ENCODE data around the gene KIAA1671.
A peak's percentile ranks its signal among the peaks of the same experiment; 100 is the strongest.
"Not testable (repeated sequence)": the region's sequence is repeated elsewhere in the genome, so short reads cannot be mapped to it uniquely, and the experiment has no call there.

Gene KIAA1671

DNA sequence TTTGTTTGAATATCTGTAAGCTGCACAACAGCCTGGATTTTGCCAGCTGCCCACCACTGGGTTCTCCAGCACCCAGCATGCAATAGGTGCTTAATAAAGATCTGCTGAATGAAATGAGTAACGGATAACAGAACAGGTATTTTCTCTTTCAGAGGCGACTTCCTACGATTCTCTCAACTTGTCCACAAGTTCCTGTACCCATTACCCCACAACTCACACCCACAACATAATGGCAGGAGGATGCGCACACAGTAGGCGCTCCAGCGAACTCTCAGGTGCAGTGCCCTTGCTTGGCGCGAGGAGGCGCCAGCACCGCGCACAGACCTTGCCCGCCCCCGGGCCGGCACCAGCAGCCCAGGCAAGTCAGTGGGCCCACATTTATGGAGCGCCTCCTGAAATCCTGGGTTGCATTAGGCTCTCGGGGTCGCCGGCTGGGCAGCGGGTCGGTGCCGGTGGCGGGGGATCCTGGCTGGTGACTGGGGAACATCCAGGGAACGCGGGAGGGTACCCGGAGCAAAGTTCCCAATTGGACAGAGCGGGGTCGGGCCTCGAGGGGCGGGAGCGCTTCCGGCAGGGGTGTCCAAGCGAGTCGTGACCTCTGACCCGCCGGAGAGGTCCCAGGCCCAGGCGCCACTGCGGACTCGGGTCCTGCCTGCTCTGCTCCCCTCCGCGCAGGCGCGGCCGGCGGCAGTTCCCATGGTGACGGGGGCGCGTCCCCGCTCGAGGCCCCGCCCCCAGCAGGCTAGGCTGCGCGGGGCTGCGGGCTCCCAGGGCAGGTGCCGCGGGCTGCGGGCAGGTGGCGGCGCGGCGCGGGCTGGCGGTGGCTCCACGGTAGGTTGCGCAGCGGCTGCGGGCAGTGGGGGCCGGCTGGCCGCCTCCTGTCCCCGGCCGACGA is at the start of gene KIAA1671:
KIAA1671 (plus strand) TSS at position 775 of the 895 bp plus-strand sequence. CDS start 75,284 bp downstream, outside the sequence.
- peak; percentile 68 to 82 (median 76) for DNase-seq (ENCODE audit: low read depth in 3 of 3)

DNA sequence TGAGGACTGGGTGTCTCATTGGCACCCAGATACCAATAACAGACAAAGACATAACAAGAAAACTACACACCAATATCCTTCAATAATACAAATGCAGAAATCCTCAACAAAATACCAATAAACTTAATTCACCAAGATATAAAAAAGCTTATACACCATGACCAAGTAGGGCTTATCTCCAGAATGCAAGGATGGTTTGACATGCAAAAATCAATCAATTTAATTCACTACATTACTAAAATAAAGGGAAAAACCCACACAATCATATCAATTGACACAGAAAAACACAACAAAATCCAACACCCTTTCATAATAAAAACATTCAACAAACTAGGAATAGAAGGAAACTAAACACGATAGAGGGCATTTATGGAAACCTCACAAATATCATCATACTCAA is 46.6 kb upstream of the KIAA1671 start:
- DNase-seq (ENCODE audit: low read depth in 3 of 3) = no peak

DNA sequence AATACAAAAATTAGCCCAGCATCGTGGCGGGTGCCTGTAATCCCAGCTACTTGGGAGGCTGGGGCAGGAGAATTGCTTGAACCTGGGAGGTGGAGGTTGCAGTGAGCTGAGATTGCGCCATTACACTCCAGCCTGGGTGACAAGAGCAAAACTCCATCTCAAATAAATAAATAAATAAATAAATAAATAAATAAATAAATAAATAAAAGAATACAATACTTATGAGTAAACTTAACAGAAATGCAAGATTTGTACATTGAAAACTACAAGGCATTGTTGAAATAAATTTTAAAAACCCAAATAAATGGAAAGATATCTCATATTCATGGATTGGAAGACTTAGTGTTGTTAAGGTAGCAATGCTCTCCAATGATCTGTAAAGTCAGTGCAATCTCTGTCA is 45.4 kb upstream of the KIAA1671 start:
- not testable (repeated sequence) for DNase-seq (ENCODE audit: low read depth in 3 of 3)

DNA sequence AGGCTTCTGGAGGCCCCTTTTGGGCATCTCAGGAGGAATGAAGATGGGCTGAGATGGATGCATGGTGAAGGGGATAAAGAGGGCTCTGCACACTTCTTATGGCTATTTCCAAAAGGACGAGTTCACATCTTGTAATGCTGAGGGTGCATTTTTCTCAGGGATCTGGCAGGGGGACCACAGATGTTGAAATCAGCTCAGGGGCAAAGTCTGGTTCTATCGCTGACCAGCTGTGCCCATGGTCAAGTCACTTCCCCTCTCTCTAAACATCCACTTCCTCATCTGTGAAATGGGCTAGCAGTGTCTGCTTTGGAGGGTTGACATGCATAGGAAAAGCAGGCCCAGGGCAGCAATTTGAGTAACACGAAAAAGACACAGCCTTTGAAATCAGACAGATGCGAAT is 32.5 kb upstream of the KIAA1671 start:
- no peak for DNase-seq (ENCODE audit: low read depth in 3 of 3)

DNA sequence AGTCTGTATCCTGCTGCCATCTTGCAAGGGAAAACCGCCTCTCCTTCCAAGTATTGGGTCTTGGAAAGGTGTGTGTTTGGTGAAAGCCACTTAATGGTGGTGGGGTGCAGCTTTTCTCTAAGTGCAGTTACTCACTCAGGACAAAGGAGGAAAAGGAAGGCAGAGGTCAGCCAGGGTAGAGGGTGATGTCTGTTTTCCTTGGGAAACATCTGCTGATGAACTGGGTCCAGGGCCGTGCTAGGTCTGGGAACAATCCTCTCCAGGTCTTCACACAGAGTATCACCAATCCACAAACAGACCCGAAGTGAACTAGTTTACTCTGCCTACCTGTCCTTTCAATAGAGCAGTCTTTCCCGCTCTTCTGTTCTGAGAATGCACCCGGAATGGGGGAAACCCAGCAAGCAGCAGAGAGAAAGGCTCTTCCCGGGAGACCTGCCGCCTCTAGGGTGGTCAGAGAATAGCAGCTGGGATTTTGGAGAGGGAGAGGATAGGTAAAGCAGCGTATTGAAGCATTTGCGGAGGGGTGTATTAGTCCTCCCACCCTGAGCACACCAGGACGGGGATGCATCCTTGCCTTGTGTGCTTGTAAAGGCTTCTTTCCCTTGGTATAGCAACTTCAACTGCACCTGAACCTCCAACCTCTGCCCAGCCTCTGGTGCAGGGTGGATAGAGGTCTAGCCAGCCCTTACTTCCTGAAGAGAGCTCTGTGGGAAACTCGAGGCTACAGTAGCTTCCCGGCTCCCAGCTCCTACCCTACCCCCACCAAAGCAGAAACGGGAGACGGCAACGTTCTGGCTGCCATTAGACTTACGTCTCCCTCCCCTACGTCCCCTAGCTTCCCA is 26.7 kb upstream of the KIAA1671 start:
- no peak for DNase-seq (ENCODE audit: low read depth in 3 of 3)

DNA sequence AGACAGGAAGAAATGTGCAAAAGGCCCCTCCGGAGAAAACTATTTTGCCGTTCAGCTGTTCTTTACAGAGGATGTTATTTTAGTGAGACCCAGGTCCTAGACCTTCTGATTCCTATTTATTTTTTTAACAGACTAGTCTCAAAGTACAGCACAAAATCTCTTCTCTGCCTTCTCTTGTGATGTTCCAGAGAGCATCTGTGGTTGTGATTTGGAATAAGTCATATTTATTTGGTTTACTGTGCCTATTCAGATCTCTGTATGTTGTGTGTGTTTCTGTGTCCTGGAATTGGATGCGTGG is 26.1 kb upstream of the KIAA1671 start:
- DNase-seq (ENCODE audit: low read depth in 3 of 3) = no peak

DNA sequence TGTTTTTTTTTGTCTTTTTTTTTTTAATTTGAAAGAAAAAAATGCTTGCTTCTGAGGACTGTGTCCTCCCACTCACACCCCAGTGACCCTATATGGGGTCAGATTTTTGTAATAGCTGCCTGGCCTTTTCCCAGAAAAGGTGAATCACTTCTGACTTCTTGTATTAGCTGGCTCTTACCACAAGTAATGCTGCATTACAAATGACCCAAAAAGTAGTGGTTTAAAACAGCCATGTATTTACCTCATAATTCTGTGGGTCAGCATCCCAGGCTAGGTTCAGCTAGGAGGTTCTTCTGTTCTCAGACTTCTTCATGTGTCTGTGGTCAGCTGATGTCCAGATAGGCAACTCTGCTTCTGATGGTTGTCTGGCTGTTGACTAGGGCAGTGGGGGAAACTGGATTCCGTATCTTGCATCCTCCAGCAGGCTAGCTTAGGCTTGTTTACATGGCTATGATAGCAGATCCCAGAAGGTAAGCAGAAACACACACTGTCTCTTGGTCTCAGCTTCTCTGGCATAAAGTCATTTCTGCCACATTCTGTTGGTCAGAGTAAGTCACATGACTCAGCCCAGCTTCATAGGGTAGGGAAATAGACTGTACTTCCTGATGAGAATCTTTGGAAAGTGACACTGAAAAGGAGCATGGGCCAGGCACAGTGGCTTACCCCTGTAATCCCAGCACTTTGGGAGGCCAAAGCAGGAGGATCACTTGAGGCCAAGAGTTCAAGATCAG is 25.5 kb upstream of the KIAA1671 start:
- no peak for DNase-seq (ENCODE audit: low read depth in 3 of 3)

DNA sequence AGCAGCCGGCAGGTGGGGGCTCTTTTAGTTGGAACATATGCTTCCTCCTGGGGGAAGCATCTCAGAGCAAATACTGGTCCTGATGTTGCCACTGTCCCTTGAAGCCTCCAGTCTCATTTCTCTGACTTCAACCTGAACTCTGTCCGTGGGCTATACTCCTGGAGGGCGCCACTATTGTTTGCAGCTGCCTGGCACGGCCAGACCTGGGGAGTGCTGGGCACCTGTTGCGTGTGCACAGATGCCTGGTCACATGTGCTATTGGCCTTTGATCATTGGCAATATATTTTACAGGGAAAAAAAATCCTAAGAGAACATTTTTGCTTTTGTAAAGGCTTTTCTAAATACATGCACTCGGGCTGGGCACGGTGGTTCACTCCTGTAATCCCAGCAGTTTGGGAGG is 24.2 kb upstream of the KIAA1671 start:
- DNase-seq (ENCODE audit: low read depth in 3 of 3) = no peak

DNA sequence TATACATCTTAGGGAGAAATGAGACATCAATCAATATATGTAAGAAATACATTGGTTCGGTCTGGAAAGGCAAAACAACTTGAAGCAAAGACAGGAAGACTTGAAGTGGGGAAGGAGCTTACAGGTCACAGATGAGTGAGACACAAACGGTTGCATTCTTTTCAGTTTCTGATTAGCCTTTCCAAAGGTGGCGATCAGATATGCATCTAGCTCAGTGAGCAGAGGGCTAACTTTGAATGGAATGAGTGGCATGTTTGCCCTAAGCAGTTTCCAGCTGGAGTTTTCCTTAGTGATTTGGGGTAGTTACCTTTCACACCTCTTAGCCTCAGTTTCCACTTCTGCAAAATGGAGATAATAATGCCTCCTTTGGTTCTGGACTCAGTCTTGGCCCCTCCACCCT is 21.8 kb upstream of the KIAA1671 start:
- DNase-seq (ENCODE audit: low read depth in 3 of 3) = no peak

DNA sequence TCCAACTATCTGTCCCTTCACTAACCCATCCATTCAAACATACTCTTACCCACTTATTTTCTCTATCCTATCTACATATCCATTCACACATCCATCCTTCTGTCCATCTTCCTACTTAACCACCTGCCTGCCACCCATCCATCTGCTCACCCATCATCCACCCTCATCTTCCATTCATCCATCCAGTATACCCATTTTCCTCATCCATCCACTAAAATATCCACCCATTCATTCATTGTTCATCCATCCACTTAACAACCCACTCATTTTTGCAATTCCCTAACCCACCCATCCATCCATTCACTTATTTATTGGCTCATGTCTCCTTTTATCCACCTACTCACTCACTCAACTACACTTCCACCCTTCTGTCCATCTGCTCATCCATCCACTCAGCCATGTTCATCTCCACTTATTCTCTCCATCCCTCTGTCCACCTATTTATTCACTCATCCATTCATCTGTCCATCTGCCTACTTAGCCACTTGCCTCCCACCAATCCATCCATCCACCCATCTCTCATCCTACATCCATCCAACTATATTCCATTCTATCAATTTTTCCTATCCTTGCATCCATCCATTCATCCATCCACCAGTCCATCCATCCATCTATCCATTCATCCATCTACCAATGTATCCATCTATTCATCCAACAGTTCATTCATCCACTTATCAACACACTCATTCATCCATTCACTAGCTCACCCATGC is 16.6 kb upstream of the KIAA1671 start:
- no peak for DNase-seq (ENCODE audit: low read depth in 3 of 3)

DNA sequence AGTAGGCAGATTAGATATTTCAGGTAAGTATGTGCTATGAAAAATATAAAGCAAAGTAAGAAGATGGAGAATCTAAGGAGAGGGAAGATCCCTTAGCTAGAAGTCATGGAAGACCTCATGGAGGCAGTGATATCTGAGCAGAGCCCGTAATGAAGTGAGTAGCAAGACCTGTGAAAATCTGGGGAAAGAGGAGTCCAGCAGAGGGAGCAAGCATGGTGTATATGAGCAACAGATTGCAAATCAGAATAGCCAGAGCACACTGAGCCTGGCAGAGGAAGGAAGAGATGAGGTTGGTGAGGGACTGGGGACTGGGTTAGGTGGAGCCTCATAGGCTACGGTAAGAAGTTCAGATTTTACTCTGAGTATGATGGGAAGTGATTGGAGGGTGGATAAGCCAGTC is 15.4 kb upstream of the KIAA1671 start:
- no peak for DNase-seq (ENCODE audit: low read depth in 3 of 3)

DNA sequence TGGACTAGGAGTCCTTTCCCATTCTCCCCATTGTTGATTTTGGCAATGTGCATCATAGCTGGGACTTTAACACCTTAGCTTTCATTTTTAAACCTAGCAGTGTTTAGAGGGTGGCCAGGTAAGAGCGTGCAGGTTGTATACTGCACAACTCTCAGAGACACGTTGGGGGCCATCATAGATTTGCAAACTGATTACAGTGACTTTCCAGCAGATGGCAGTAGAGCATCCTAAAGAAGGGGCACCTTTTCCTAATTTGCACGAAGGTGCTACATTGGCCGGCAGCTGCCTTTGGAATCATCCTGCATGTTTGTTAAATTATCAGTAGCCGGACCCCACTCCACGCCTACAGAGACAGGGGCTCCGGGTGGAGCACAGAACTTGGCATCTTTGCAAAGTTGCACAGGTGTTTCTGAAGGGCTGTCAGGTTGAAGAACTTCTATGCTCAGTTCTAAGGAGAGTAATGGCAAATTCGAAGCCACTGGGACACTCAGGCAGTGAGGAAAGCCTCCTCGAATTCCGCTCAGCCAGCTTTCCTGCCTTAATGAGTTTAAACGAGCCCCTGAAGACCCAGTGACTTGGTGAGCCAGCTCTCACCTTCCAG is 13.7 kb upstream of the KIAA1671 start:
- DNase-seq (ENCODE audit: low read depth in 3 of 3) = peak in 1 of 3 donors; percentile 41

DNA sequence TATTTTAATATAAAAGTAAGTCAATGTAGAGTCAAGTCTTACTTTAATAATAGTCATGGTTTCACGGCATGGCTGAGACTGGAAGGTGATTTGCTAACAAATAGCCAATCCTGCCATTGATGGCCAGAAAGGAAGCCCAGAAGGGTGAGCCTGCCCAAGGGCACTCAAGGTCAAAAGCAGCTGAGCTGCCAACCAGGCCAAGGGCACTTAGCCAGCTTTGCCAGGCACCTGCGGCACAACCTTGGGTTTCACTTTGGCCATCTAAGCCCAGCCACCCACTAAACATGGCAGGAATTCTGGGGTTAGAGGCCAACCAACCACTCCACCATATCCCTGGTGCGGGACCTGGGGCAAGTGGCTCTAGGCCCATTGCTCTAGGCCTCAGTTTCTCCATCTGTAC is 10.2 kb upstream of the KIAA1671 start:
- no peak for DNase-seq (ENCODE audit: low read depth in 3 of 3)

DNA sequence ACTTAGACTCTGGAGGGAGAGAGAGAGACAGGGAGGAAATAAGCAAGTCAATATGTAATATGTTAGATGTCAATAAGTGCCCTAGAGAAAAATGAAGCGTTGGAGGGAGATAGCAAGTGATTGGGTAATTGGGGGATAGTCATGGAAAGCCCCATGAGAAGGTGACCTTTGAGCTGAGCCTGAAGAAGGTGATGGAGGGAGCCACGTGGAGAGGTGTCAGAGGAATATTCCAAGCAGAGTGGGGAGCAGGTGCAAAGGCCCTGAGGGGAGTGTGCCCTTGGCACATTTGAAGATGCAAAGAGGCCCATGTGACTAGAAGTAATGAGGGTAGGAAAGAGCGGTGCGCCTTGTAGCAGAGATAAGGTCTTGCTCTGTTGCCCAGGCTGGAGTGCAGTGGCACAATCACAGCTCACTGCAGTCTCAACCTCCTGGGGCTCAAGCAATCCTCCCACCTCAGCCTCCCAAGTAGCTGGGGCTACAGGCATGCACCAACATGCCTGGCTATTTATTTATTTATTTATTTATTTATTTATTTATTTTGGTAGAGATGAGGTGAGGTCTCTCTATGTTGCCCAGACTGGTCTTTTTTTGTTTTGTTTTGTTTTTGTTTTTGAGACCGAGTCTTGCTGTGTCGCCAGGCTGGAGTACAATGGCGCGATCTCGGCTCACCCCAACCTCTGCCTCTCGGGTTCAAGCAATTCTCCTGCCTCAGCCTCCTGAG is 8.1 kb upstream of the KIAA1671 start:
- DNase-seq (ENCODE audit: low read depth in 3 of 3) = no peak

DNA sequence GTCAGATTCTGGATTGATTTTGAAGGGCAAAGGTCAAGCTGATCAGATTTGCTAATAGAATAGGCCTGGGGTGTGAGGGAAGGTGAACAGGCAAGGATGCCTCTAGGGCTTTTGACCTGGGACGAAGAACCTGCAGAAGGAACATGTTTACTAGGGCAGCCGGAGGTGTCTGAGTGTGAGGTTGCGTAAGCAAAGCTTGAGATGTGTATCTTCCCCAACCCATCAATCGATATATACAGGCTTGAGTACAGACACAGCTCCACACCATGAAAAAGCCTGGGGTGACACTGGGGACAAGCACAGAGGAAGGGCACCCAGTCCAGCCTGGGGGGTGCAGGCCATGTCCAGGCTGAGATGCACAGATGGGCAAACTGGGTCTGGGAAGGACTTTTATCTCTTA is 7.1 kb upstream of the KIAA1671 start:
- no peak for DNase-seq (ENCODE audit: low read depth in 3 of 3)

DNA sequence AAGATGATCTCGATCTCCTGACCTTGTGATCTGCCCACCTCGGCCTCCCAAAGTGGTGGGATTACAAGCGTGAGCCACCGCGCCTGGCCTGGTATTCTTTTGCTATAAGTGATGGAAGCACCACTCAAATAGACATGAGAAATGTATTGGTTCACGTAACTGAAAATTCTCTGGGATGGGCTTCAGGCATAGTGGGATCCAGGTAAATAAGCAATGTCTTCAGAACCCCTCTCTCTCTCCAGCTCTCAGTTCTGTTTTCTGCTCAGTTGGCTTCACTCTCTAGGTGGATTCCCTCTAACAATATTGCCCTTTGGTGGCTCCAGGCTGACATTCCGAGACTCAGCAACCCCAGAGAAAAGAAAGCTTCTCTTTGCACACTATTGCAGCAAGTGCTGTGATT is 5.1 kb upstream of the KIAA1671 start:
- DNase-seq (ENCODE audit: low read depth in 3 of 3) = no peak

DNA sequence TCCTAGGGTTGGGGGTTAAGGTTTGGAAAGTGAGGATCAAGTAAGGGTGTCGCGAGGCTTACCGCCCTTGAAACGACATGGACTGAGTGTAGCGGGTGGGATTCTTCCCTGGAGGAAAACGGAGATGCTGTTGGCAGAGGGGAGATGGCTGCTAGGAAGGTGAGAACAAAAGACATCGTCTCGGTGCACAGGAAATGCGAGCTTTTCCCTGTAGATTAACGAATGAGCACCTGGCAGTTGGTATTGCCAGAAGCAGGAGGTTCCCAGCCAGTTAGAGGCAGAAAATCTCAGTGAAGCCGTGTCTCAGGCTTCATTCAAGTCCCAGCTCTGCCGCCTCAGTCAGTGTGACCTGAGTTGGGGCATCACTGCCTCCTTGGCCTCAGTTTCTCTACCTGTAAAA is 4.6 kb upstream of the KIAA1671 start:
- DNase-seq (ENCODE audit: low read depth in 3 of 3) = no peak

DNA sequence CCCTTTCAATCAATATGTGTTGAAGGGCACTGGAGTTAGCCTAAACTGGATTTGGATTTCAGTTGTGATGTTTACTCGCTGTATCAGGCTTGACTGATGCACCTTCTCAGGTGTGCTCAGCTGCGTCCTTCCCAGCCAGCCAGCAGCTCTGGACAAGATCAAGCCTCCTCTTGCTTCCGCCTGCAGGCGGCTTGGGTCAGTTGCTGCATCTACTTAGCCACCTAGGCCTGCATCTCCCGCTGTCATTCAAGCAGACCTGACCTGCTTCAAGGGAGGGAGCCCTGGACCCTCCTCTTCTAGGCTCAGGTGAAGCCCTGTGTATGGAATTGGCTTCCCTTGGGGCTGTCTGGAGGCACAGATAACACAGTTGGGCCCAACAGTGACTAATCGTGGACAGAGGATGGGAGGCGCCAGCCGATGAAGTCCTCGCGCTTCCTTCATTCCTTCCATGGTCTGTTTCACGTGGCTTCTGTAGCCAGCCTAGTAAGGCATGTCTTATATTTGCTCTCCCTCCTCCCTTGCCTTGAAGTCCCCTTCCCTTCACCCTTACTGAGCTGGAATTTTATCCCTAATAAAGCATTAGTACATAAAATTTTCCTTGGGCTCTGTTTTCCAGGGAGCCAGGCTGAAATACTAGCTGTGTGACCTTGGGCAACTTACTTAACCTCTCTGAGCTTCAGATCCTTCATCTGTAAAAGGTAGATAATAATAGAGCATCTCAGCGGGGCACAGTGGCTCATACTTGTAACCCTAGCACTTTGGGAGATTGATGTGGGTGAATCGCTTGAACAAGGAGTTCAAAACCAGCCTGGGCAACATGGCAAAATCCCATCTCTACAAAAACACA is 3.9 kb upstream of the KIAA1671 start:
- DNase-seq (ENCODE audit: low read depth in 3 of 3) = no peak

DNA sequence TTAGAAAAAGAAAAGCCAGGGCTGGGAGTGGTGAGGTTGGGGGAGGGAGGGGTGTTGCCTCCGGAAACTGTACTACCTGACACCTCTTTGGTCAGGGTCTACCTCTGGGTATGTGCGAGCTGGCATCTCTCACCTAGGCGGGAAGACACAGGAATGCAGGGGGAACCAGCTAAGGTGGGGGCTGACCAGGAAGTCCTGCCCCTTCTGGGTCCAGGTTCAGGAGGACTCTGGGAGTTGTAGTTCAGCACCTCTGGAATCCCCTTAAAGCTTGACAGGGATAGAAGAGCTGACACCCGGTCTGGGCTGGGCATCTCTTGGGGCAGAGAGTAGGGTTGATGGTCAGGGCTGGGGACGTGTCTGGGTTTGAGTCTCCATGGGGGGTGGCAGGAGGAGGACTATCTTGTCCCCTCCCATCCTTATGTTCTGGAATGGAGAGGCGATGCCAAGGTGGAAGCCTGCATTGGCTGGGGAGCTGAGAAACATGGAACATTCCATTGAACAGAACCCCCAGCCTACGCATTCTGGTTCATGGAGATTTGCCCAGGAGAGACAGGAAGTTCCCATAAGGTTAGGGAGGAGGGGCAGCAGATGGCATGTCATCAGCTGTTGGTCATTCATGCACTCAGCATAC is 2.1 kb upstream of the KIAA1671 start:
- DNase-seq (ENCODE audit: low read depth in 3 of 3) = no peak
